ENCODE results near the gene BMPR1B.
"Not testable (repeated sequence)": the region's sequence is repeated elsewhere in the genome, so short reads cannot be mapped to it uniquely, and the experiment has no call there.

The BMPR1B gene

DNA sequence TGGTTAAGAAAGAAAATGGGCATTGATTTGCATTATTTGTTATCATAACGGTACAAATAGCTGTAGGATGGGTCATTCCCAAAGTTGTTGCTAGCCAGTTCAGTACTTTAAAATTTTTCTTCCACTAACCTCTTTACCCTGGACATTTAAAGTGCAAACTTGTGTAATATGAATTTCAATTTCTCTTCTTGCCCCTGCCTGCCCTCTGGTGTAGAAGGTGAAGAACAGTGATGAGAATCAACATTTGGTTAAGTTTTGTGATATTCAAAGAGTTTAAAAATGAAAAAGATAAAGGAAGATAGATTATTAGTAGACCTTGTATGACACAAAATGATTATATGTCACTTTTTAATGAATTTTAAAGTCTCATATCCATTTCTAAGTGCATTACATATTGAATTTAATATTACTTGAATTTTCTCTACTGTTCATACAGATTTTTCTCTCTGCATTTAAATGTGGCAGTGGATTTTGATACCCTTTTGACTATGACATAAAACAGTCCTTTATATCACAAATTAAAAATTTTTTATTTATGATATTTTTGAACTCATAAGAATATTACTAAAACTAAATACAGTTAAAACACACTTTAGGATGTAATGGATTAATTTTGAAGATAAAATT, 337.7 kb downstream of the BMPR1B start:
- DNase-seq: no peak

DNA sequence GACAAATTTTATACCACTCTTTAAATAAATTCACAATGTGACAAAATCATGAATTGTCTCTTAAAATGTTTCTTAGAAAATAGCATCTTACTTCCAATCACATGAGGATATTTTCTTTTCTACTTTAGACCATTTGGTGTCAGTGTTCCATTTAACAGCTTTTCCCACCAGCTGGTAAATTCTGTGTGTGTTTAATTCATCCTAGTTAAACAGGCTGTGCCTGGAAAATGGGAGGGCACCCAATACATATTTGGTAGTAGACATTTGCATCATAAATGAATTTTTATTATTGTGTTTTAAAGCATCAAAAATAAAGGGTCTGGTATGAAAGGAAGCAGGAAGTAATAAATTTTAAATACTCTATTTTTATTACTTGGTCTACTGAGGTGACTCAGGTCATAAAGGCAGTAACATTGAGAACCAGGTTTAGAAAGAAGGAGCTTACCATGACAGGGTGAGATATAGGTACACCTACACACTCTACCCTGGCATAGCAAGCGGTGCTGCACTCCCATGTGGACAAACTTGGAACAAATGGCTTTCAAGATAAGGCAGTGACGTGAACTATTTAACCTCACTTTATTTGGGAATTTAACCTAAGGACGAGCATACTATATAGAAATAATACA, 344.5 kb downstream of the BMPR1B start:
- no peak for DNase-seq

DNA sequence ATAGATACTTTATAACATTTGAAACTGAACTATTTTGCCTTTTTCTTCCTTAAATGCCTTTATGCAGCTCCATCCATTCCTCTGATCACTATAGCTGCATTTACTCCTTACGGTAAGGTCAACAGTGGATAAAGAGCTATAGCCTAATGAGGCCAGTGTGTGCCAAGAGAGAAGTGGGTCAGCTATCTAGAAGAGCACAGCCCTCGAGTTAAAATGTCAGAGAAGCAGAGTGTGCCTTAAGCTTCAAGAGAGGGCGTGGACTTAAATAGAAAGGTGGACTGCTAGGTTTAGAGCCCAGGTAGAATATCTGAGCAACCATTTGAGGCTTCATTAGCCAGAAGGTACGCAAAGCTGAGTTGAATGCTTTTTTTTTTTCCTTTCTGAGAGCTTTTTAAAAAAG, 347.4 kb downstream of the BMPR1B start:
- no peak for DNase-seq

DNA sequence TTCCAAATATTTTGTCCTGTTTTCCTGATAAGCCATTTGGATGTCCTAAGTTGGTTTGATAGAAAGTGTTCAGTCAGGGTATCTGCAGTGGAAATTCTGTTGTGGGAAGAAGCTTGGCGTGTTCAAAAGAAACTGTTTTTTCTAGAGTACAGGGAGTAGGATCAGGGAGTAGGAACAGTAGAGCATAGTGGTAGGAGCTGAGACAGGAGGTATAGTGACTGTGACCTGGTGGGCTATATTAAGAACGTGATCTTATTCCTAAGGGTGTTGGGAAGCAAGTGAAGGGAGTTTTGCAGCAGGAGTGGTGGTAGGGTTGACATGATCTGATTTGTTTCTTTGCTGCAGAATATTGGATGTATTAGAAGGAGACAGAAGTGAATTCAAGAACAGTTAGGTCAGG, 348.2 kb downstream of the BMPR1B start:
- DNase-seq: no peak

DNA sequence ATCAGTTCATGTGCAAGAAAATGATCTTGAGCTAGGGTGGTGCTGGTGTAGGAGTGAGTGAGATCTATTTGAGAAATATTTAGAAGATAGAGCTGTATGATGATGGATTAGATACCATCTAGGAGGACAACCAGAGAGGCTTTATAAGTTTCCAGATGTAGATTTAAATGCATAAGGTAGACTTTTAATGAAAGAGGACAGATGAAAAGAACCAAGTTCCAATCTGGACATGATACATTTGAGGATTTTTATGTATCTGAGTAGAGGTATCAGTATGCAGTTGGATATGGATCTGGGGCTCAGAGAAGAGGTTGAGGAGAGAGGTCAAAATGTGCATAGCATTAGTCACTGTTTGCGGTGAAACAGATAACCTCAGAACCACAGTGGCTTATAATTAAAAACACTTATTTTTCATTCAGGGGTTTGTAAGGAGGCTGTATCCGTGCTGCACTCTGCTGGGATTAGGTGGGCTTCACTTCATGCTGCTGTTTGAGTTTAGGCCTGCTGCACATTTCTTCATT, 348.7 kb downstream of the BMPR1B start:
- no peak for DNase-seq

DNA sequence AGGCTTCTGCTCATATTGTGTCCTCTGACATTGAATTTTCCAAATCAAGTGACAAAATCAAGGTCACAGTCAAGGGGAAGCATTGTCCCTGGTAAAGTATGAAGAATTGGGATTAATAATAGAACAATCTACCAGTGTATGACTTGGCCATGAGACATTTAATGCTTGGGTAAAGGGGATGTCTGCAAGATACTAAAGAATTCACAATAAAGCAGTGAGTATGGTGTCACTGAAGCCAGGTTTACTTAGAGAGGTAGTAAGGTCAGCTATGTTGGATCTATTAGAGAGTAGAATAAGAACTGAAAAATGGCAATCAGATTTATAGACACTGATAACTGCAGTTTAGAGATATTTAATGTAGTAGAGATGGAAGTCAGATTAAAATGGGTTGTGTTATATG, 349.2 kb downstream of the BMPR1B start:
- DNase-seq: no peak

DNA sequence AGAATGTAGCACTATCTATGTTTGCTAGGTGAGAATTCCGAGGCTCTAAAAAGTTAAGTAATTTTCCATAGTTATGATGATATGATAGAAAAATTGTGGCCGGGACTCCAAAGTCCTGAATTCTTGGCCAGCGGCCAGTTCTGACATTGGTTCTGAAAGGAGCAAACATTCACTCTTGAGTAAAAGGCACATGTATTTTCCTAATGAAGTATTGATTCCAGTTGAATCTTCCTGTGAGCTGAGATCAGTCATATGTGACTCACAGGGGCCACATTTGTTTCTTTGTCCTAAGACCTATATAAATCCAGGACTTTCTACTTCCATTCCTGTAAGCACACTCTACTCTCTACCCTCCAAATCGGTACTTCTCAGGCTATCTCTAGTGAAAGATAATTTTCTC, 349.9 kb downstream of the BMPR1B start:
- no peak for DNase-seq

DNA sequence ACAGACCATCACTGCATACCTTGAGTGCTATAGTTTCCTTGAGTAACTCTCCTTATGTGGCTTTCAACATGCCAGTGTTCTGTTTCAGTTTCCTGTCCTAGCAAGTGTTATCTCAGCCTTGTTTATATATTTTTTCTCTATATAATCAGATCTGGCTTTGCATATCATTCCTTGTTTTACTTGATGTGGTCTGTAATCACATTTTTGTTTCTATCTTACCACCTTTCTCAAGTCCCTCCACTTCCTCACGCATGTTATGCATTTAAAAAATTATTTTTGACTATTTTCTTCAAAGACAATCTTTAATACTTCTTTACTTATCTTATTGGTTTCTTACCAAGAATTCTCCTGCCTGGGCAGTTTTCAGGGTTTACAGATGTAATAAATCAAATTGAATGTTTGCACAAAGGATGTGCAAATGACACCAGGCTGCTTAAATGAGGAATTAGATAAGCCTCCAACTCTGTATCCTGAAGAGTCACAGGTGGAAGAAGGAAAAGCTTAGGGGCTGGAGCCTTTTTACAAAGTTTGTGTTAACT, 351.2 kb downstream of the BMPR1B start:
- DNase-seq: no peak

DNA sequence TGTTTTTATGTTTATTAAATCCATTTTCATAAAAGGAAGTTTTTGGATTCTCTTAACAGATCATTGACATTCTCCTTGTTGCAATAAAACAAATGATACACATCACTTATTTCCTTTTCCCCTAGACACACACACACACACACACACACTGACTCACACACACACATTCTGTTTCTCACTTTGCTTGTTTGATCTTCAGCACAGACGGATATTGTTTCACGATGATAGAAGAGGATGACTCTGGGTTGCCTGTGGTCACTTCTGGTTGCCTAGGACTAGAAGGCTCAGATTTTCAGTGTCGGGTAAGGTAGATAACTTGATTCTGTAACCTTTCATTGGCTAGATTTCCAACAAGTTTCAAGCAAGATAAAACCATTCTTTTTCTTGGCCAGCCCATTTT, 356.8 kb downstream of the BMPR1B start:
- DNase-seq: no peak

DNA sequence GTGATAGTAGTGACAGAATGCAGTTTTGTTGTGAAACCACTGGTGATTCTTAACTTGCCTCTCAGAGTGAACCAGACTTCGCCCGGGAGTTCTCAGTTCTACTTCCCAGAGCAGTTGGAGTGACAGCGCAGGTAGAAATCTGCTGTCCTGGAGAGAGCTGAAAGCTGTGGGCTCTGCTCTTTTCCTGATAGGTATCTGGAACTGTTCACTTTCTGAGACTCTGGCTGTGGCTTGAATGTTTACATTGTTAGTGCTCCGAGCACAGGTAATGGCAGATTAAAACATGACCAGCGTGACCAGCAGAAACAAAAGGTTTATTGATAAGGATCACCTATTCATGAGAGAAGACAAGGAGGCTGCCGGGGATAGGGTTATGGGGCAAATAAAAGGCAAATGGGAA, 360.7 kb downstream of the BMPR1B start:
- no peak for DNase-seq

DNA sequence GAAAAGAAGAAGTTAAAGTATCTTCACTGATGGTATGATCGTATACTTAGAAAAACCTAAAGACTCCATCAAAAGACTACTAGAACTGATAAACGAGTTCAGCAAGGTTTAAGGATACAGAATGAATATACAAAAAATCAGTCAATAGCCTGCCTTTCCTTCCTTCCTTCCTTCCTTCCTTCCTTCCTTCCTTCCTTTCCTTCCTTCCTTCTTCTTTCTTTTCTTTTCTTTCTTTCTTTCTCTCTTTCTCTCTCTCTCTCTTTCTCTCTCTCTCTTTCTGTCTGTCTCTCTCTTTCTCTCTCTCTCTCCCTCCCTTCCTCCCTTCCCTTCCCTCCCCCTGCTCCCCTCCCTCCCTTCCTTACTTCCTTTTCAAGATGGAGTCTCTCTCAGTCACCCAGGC, 362.7 kb downstream of the BMPR1B start:
- no peak for DNase-seq

DNA sequence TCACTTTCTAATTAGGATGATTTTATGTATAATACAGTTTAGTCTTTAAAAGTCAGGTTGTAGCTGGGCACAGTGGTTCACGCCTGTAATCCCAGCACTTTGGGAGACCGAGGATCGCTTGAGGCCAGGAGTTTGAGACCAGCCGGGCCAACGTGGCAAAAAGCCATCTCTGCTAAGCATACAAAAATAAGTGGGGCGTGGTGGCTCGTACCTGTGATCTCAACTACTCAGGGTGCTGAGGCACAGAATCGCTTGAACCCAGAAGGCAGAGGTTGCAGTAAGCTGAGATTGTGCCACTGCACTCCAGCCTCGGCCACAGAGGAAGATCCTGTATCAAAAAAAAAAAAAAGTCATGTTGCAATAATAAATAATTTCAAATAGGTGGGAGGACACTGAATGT, 364.2 kb downstream of the BMPR1B start:
- no peak for DNase-seq

DNA sequence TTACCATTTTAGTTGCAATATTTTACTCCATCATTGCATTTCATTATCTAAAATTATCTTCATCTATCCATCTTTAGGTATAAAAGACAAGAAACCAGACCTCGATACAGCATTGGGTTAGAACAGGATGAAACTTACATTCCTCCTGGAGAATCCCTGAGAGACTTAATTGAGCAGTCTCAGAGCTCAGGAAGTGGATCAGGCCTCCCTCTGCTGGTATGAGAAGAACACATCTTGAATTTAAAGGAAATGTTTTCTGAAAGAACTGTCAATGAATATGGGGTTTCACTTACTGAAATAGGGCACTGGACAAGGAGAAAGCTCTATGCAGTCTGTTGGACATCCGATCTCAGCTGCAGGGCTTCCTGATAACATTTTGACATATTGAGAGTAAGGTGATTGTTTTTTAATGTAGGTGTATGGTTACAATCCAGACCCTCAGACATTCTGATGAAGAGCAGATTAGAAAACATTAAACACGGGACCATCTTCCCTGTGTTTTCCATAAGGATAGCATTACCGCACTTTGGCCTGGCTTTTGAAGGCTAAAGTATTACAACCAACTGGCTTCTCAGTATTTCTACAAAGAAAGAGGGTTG, 367.2 kb downstream of the BMPR1B start:
- DNase-seq: no peak

DNA sequence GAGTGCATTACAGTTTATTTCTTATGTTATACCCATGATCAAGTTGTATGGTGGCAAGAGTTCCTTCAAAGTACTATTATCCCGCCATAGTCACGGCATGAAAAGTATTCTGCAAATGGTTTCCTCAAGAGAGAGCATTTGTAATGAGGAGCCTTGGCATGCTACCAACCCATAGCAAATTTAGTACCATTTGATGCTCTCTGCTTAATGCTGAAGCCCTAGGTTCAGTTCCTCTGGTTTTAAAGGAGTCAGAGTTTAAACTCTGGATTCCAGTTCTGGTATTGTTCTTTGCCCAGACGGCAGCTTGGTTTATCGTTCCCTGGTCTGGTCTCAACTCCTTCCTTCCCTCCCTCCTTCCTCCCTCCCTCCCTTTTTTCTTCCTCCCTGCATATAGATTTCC, 371.3 kb downstream of the BMPR1B start:
- DNase-seq: no peak

DNA sequence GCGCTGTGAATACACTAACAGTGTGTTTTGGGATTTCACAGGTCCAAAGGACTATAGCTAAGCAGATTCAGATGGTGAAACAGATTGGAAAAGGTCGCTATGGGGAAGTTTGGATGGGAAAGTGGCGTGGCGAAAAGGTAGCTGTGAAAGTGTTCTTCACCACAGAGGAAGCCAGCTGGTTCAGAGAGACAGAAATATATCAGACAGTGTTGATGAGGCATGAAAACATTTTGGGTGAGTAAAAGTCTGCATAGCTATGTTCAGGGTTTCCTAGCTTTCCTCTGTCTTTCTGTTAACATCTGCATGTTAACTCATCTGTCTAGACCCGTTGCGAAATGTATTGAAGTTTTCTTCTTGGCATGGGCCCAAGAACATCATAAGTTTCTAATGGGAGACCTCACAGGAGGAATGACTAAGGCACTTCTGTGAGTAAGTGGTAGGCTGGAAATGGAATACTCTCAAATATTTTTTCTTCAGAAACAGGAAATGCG, 372.1 kb downstream of the BMPR1B start:
- DNase-seq: no peak

DNA sequence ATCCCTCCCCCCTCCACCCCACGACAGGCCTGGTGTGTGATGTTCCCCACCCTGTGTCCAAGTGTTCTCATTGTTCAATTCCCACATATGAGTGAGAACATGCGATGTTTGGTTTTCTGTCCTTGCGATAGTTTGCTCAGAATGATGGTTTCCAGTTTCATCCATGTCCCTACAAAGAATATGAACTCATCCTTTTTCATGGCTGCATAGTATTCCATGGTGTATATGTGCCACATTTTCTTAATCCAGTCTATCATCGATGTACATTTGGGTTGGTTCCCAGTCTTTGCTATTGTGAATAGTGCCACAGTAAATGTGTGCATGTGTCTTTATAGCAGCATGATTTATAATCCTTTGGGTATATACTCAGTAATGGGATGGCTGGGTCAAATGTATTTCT, 376.3 kb downstream of the BMPR1B start:
- DNase-seq: not testable (repeated sequence)

DNA sequence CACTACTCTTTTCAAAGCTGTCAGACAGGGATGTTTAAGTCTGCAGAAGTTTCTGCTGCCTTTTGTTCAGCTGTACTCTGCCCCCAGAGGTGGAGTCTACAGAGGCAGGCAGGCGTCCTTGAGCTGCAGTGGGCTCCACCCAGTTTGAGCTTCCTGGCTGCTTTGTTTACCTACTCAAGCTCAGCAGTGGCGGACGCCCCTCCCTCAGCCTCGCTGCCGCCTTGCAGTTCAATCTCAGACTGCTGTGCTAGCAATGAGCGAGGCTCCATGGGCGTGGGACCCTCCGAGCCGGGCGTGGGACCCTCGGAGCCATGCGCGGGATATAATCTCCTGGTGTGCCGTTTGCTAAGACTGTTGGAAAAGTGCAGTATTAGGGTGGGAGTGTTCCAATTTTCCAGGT, 381.7 kb downstream of the BMPR1B start:
- not testable (repeated sequence) for DNase-seq

DNA sequence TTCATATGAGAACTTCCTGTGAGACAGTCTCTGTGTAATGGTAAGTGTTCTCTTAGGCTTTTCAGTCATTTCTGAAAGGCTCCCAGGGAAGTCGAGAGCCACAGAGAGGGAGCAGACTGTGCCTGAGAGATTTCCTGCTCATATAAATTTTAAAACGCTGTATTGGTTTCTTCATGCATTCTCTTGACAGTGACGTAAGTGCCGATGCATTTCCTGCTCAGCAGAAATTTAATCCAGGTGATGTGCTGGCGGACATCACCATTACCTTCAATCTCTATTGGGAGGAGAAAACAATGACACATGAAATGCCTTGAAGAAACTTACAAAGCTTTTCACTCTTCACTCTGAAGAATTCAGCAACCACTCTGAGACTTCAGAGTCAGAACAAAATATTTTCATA, 383.6 kb downstream of the BMPR1B start:
- DNase-seq: no peak

DNA sequence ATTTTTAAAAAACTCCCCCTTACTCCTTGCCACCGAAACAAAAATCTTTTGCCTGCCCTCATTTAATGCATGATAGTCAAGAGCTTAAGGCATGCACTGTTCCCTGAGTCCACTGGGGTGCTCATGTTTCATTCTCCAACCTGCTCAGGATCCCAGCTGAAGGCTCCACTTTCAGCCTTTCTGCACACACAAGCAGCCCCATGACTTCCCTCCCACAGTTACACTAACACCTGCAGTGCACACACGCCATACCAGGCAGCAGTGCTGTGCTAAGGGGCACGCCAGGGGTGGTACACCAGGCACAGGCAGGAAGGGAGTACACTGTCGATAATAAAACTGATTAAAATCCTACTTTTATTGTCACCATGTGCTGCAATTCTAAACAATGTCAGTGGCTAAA, 385.2 kb downstream of the BMPR1B start:
- DNase-seq: no peak

DNA sequence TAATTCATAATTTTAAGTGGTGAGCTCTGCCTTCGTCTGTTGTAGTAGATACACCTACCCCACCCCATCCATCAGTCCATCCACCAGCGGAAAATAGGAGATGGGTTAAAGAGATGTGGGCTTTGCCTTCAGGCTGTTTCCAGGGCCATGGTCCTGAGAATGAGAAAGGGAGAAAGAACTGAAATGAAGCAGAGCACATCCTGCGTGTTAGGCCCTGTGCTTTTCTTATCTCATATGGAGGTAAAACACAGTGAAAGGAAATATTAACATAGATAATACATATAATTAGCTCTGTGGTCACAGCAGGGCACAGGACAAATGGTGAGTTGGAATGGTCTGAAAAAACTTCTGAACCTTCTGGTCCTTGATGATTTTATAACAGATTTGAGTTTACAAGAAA, 393.5 kb downstream of the BMPR1B start:
- no peak for DNase-seq

DNA sequence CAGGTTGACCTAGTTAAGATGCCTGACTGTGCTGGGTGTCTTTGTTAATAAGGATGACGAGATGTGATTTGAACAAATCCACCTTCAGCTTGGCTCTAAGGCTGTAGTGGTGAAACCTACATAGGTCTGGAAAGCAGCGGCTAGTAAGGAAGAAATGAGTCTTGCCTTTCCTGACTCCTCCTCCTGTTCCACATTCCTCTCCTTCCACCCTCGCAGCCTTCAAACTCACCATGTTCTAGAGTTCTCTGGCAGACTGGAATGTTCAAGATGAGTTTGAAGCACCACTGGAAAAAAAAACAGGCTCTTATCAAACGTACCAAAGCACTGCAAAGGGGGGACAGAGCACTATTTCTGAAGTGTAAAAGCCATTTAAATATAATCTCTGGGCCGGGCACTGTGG, 395.4 kb downstream of the BMPR1B start:
- DNase-seq: no peak

DNA sequence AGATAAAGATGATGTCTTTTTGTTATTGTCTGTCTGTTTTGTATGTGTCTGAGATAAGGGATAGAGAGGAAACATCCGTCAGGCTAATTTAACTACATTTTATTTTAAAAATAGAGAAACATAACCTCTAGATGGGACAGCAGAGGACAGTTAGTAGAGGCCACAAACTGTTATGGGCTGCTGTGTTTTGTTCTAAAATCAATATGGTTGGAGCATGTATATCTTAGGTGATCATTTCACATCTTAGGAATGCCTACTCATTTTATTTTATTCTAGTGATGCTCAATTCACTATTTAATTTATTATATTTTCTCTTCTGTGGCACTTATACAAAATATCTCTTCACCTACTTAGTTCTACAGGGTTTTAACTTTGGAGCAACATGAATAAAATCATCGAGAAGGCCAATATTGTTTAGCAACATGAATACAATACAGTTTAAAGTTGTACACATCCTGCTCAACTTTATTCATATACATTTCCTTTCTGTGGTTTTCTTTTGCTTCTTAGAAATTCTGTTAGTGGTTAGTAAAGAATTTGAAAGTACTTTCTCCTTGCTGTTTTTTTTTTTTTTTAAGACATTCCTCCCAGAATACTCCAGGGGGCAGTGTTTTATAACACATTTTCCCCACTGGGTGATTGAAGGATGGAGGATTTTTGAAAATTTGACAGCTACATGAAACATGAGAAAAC, 398.1 kb downstream of the BMPR1B start:
- DNase-seq: no peak

DNA sequence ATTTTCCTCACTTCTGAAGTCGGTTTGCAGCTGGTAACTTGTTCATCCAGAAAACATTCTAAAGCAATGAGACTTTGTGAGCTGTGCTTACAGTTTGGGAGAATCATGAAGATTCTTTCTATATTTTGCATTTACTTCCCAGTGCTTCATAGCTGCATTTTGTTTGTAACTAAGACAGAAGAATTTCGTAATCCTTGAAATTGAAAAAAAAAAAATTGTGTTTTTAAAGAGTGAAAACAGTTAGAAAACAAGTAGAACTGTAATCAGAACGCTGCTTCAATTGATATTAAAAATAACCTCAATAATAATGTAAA, 398.7 kb downstream of the BMPR1B start:
- DNase-seq: no peak

DNA sequence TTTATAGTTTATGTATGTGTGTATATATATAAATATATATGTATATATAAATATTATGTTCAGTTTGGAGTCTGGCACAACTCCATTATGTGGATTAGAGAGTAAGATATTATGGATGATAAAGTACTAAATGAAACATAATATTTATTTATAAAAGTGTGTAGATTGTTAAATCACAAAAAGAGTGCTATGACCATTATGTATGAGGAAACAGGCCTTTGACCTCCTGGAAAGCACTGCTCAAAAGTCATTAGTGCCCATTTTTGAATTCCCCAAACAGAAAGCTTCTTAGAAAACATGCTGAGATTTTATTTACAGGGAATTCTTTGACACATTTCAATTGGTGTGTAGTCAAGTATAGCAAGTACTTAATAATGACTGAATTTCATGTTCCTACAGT, 399.8 kb downstream of the BMPR1B start:
- DNase-seq: no peak

Measured in GDM1 (cell line).